ENCODE measurements around the gene HOXC6. TPM values are rescaled to one million over a fixed set of nuclear protein-coding genes. Genes with fewer than 3 reads are reported as not detected.

Gene HOXC6
- total and polyA plus RNA-seq, 8 donors, result 0.46 to 2.0 (median 1.0) TPM; not detected in 5

DNA sequence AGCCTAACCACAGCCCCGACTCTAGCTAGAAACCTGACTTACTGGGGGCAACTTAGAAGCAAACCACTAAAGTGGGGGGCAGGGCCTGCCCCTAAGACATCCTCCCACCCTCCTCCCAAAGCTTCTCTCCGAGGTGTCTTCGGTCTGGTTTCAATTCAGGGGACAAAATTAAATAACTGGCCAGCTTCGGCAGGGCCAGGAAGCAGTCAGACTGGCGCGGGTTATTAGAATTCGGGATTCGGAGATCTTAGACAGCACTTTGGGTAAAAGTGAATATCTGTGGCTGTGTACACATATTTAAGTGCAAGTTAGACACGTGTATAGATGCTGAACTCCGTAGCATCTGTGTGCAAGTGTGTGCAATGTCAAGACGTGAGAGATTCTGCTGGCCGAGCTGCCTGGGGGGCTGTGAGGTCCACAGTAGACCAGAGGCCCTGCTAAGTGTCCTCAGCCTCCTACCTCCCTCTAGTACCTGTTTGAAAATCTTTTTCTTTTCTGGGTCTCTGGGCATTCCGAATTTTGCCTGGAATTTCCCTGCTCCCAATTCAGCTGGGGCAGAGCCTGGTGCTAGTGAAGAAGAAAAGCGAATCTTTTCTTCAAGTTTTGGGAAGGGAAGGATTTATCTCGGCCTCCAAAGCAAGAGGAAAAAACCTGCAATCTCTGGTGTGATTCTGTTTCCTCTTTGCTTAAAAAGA, 47.3 kb upstream of the HOXC6 start:
- 23 to 34% (median 29%) methylated on average over 15 of the region's 15 CpGs for WGBS, 5 donors
- no peak for DNase-seq
- TF ChIP-seq POLR2A (IDR thresholded peaks at IDR 0.05) (no peak), POLR2AphosphoS5 (IDR thresholded peaks at IDR 0.05) (no peak), EP300 (IDR thresholded peaks at IDR 0.05) (no peak)
- TF ChIP-seq, protein P1, sequence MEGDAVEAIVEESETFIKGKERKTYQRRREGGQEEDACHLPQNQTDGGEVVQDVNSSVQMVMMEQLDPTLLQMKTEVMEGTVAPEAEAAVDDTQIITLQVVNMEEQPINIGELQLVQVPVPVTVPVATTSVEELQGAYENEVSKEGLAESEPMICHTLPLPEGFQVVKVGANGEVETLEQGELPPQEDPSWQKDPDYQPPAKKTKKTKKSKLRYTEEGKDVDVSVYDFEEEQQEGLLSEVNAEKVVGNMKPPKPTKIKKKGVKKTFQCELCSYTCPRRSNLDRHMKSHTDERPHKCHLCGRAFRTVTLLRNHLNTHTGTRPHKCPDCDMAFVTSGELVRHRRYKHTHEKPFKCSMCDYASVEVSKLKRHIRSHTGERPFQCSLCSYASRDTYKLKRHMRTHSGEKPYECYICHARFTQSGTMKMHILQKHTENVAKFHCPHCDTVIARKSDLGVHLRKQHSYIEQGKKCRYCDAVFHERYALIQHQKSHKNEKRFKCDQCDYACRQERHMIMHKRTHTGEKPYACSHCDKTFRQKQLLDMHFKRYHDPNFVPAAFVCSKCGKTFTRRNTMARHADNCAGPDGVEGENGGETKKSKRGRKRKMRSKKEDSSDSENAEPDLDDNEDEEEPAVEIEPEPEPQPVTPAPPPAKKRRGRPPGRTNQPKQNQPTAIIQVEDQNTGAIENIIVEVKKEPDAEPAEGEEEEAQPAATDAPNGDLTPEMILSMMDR (IDR thresholded peaks at IDR 0.05), result no peak
- peaks cover 11 to 32% (median 22%) of the 10 kb centered on the region in 4 donors for H3K4me1 ChIP-seq
- no peak overlapping the region for H3K27ac ChIP-seq
- no peak overlapping the region for H3K4me3 ChIP-seq
- H3K36me3 ChIP-seq, result no peaks in the 10 kb centered on the region
- peaks cover 54 to 100% (median 99%) of the 10 kb centered on the region in 3 donors for H3K27me3 ChIP-seq
- intact Hi-C loops (cut with DNase I; ENCODE audit: low total_unique reads), result no loop called here
- peaks cover 0 to 17% (median 1%) of the 10 kb centered on the region in 4 donors for H3K9me3 ChIP-seq

DNA sequence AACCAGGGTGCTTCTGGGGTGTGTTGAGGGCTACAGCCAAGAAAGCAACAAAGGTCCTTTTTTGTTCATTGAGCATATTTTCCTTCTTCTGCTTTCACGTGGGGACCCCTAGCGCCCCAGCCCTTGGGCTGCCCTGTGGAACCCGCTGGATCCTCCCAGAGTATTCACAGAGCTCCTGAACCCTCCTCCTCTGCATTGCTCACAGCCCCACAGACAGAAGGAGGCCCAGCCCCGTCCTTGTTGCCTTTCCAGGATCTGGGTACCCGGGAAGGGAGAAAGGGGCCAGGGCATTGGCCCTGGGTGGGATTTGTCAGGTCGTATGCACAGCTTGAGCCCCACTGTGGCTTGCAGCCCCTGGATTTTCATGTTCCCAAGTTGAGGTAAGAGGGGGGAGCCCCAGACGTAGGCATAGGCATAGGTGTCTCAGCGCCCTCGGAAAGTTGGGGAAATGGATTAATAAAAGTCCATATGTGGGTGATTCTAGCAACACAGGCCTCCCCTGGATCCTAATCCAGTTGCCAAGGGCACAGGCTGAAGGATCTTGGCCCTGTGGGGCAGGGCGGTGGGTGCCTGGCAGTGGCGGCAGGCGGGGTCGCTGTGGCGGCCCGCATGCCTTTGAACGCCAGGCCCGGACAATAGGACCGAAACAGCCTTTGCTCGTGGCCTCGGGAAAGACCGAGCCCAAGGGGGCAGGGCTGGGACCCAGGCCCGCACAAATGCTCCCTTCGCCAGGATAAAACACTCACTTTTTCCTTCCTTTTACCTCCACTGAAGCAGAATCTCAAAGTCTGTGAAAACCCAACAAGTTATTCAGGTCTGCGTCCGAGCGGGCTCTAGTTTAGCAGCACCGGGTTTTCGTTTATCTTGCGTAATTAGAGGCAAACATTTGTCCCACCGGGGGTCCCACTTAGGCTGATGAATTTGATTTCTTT, 46.3 kb upstream of the HOXC6 start:
- no peak for DNase-seq
- intact Hi-C loops (cut with DNase I; ENCODE audit: low total_unique reads), result no loop called here
- H3K36me3 ChIP-seq, result no peaks in the 10 kb centered on the region
- no peak for TF ChIP-seq POLR2A (IDR thresholded peaks at IDR 0.05)
- H3K27me3 ChIP-seq, result peaks cover 55 to 100% (median 99%) of the 10 kb centered on the region in 3 donors
- 17 to 24% (median 20%) methylated on average over 30 of the region's 30 CpGs for WGBS, 5 donors
- H3K9me3 ChIP-seq, result peaks cover 0 to 17% (median 1%) of the 10 kb centered on the region in 4 donors
- H3K4me1 ChIP-seq, result peaks cover 15 to 38% (median 28%) of the 10 kb centered on the region in 4 donors
- no peak overlapping the region for H3K4me3 ChIP-seq
- no peak overlapping the region for H3K27ac ChIP-seq

DNA sequence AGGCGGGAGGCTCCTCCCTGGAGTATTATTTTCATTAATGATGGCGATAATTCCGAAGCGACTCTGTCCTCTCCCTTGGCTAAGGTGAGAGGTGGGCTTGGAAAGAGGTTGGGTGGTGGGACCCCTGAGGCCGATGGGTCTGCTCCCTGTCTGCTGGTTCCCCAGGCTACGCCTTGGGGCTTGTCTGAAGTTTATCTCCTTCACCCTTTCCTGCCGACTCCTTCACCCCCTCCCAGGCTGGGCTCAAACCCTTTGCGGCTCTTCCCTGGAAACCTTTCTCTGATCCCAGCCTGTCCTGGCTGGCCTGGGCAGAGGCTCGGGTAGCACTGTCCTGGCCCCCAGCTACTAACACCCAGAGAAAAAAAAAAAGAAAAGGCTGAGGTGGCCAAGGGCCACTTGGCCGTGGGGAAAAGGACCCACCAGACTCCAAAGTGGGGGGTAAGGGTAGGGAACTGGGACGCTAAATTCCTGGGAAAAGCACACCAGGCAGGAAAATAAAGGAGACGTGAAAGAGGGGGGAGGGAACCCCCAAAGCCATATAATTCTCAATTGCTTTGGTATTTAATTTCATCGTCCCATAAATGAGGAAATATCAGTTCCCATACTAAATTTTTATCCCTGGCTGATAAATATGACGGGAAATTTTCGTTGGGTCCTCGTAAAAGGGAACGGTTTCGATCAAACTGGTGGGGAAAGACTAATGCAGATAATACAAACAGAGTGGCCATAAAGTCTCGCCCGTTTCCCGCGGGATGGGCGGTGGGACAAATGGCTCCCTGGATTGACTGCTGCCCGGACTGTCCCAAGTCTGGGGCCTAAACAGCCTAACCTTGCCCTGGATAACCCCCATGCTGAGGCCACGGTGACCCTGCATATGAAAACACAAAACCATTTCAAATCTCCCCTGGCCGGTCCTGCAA, 45.3 kb upstream of the HOXC6 start:
- Histone ChIP-seq H3K27me3 (peaks cover 66 to 100% (median 99%) of the 10 kb centered on the region in 3 donors), H3K36me3 (no peaks in the 10 kb centered on the region), H3K9me3 (peaks cover 0 to 17% (median 1%) of the 10 kb centered on the region in 4 donors), H3K4me1 (peaks cover 15 to 36% (median 28%) of the 10 kb centered on the region in 4 donors), H3K4me3 (no peak overlapping the region), H3K27ac (no peak overlapping the region)
- TF ChIP-seq POLR2A (IDR thresholded peaks at IDR 0.05) (no peak), POLR2AphosphoS5 (IDR thresholded peaks at IDR 0.05) (no peak), EP300 (IDR thresholded peaks at IDR 0.05) (no peak)
- TF ChIP-seq, protein P1 (IDR thresholded peaks at IDR 0.05), result no peak
- WGBS, 5 donors, result 14 to 18% (median 15%) methylated on average over 25 to 26 of the region's 26 CpGs
- no peak for DNase-seq
- intact Hi-C loops (cut with DNase I; ENCODE audit: low total_unique reads), result no loop called here

DNA sequence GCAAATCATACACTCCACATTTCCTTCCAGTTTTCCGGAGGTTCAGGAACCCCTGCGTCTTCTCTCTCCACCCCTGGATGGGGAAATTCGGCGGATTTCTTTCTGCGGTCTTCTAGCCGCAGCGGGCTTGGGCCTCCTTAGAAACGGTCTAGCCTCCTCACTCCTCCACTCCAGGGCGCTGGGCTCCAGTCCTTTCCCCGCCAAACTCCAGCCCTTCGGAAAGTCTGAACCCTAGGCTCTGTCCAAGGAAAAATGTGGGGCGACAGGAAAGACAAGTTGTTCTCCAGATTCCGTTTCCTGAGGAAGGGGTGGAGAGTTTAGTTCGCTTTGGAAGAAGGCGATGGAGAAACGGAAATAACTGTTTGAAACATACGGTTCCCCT, 44.7 kb upstream of the HOXC6 start:
- H3K4me3 ChIP-seq, result no peak overlapping the region
- peaks cover 15 to 32% (median 25%) of the 10 kb centered on the region in 4 donors for H3K4me1 ChIP-seq
- intact Hi-C loops (cut with DNase I; ENCODE audit: low total_unique reads), result no loop called here
- peaks cover 69 to 100% (median 99%) of the 10 kb centered on the region in 3 donors for H3K27me3 ChIP-seq
- peaks cover 0 to 17% (median 1%) of the 10 kb centered on the region in 4 donors for H3K9me3 ChIP-seq
- H3K27ac ChIP-seq, result no peak overlapping the region
- no peak for DNase-seq
- H3K36me3 ChIP-seq, result no peaks in the 10 kb centered on the region
- WGBS, 5 donors, result 8 to 13% (median 11%) methylated on average over 17 of the region's 17 CpGs
- no peak for TF ChIP-seq POLR2A (IDR thresholded peaks at IDR 0.05)

Data from stomach (tissue), 9 donors.